Aorta (tissue), 5 donors: ENCODE results near the gene U2AF1L4. TPM values are rescaled to one million over a fixed set of nuclear protein-coding genes. Genes with fewer than 3 reads are reported as not detected.

Experiments used
- ATAC-seq: fragments of 200-7000 bp; cut with Tn5 transposase; one replicate; pipeline ENCODE4 v1.9.1; 2022; ENCODE audit warnings: moderate library complexity; ENCODE audit not compliant: low FRiP score
- DNase-seq, 2 donors: peaks; one replicate each; pipeline ENCODE4 v3.0.0-alpha.2; 2020
- H3K27ac ChIP-seq, 2 donors: one replicate each; pipeline ENCODE4 v1.5.1; 2013; ENCODE audit warnings: low read length in 2 of 2, mild to moderate bottlenecking in 2 of 2, moderate library complexity in 2 of 2, control low read depth in 1 of 2, inconsistent platforms in 1 of 2, low read depth in 1 of 2
- H3K27me3 ChIP-seq, 2 donors: one replicate each; pipeline ENCODE4 v1.6.1; 2013; ENCODE audit warnings: control low read depth in 1 of 2, low read length in 1 of 2, mild to moderate bottlenecking in 1 of 2, moderate library complexity in 1 of 2; ENCODE audit not compliant: insufficient read depth in 2 of 2, control insufficient read depth in 1 of 2
- H3K36me3 ChIP-seq, 2 donors: one replicate each; pipeline ENCODE4 v1.6.1; 2013; ENCODE audit warnings: control low read depth in 1 of 2, low read length in 1 of 2, mild to moderate bottlenecking in 1 of 2; ENCODE audit not compliant: insufficient read depth in 2 of 2, control insufficient read depth in 1 of 2
- H3K4me1 ChIP-seq, 2 donors: one replicate each; pipeline ENCODE4 v1.6.1; 2013; ENCODE audit warnings: low read length in 2 of 2, control low read depth in 1 of 2, mild to moderate bottlenecking in 1 of 2, moderate library complexity in 1 of 2; ENCODE audit not compliant: insufficient read depth in 2 of 2, control insufficient read depth in 1 of 2
- H3K4me3 ChIP-seq, 2 donors: one replicate each; pipeline ENCODE4 v1.5.1; 2013; ENCODE audit warnings: low read length in 2 of 2, control low read depth in 1 of 2, mild to moderate bottlenecking in 1 of 2
- H3K9me3 ChIP-seq: one replicate; pipeline ENCODE4 v1.6.1; 2013; ENCODE audit warnings: mild to moderate bottlenecking, low read length; ENCODE audit not compliant: control insufficient read depth
- WGBS, 2 donors: extraction: QIAGEN DNeasy Blood & Tissue Kit; methylation state at CpG; one replicate each; pipeline ENCODE4 v1.1.7; 2013; 5-methylcytosine and 5-hydroxymethylcytosine counted together
- intact Hi-C, 2 donors: fragments of 100-400 bp; cut with DNase I; formaldehyde crosslinking; loops; one replicate each; pipeline versions ENCODE4 v1.14.2 to v1.15.0; 2022
- polyA plus RNA-seq, 2 donors: library from polyadenylated mRNA; stranded (reverse); fragments of 200-250 nt; gene quantifications; one replicate each; pipeline ENCODE4 v1.2.3, GENCODE V29; 2013
- total RNA-seq, 2 donors: library from RNA; stranded (reverse); fragmentation: NEBNext Ultra II Directional; extraction: Animal tissue kit (Norgen Biotek cat#: 25700); gene quantifications; one replicate each; pipeline ENCODE4 v1.2.1, GENCODE V29; 2021
- donor health status: healthy with polysubstance abuse.
- donor health status: Bipolar disorder and iron deficiency.
- donor health status: DM: no; HTN: no; CAD: no.
- donor health status: DM: no; HTN: no; CAD: no.
- donor health status: DM: yes; HTN: yes; CAD: no.

The U2AF1L4 gene
- total and polyA plus RNA-seq, 4 donors, result 14.8 to 70.4 (median 23.3) TPM

GRCh38 chr19:35733180-35734125 is 11.8 kb downstream of the U2AF1L4 start:
- Histone ChIP-seq H3K4me1 (no peaks in the 10 kb centered on the region), H3K4me3 (no peak overlapping the region), H3K9me3 (no peaks in the 10 kb centered on the region), H3K27ac (no peak overlapping the region), H3K27me3 (no peaks in the 10 kb centered on the region), H3K36me3 (peaks cover under 1 to 14% of the 10 kb centered on the region in 2 donors)
- ATAC-seq (no peak), DNase-seq (peak in 1 of 2 donors; percentile 63)
- 86 to 88% methylated on average over 35 of the region's 35 CpGs for WGBS, 2 donors
- intact Hi-C loops, result no loop called here

GRCh38 chr19:35732540-35733179 is 12.6 kb downstream of the U2AF1L4 start:
- ATAC-seq (no peak), DNase-seq (peak in 1 of 2 donors; percentile 72)
- WGBS, 2 donors, result 85 to 86% methylated on average over 22 to 25 of the region's 25 CpGs
- Histone ChIP-seq H3K27ac (no peak overlapping the region), H3K36me3 (peaks cover 0 to 14% of the 10 kb centered on the region in 2 donors), H3K4me1 (no peaks in the 10 kb centered on the region), H3K4me3 (no peak overlapping the region), H3K27me3 (no peaks in the 10 kb centered on the region), H3K9me3 (no peaks in the 10 kb centered on the region)
- intact Hi-C loops, result no loop called here

- 81 to 85% methylated on average over 20 to 21 of the region's 21 CpGs for WGBS, 2 donors
Observed at GRCh38 chr19:35731779-35732405, 13.3 kb downstream of the U2AF1L4 start.

GRCh38 chr19:35731353-35731752 is 13.9 kb downstream of the U2AF1L4 start:
- peaks cover 0 to 14% of the 10 kb centered on the region in 2 donors for H3K36me3 ChIP-seq

More at GRCh38 chr19:35731779-35732405, 13.3 kb downstream of the U2AF1L4 start:
- no peaks in the 10 kb centered on the region for H3K4me1 ChIP-seq
- H3K4me3 ChIP-seq, result no peak overlapping the region
- H3K36me3 ChIP-seq, result peaks cover 0 to 14% of the 10 kb centered on the region in 2 donors
- no peak for DNase-seq
- H3K9me3 ChIP-seq, result no peaks in the 10 kb centered on the region
- ATAC-seq, result no peak
- no peak overlapping the region for H3K27ac ChIP-seq
- intact Hi-C loops, result no loop called here
- H3K27me3 ChIP-seq, result no peaks in the 10 kb centered on the region

DNA sequence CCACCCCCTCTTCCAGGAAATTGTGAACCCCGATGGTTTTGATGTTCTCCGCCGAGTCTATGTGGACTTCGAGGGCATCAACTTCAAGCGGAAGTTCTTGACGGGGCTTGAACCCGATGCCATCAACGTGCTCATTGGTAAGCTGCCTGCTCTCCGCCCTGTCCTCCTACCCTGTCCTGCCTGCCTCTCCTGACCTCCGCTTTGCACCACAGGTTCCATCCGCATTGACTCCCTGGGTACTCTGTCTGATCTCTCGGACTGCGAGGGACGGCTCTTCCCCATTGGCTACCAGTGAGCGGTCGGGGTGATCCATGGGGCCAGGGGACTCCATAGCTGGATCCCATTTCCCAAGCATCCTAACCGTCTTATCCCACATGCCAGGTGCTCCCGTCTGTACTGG is 14.9 kb downstream of the U2AF1L4 start:
- no peak overlapping the region for H3K27ac ChIP-seq
- ATAC-seq, result no peak
- no peaks in the 10 kb centered on the region for H3K9me3 ChIP-seq
- no peak overlapping the region for H3K4me3 ChIP-seq
- H3K4me1 ChIP-seq, result no peaks in the 10 kb centered on the region
- intact Hi-C loops, result no loop called here
- H3K36me3 ChIP-seq, result peaks cover 0 to 17% of the 10 kb centered on the region in 2 donors
- no peaks in the 10 kb centered on the region for H3K27me3 ChIP-seq
- no peak for DNase-seq
- 92 to 95% methylated on average over 18 of the region's 18 CpGs for WGBS, 2 donors

More at GRCh38 chr19:35731353-35731752, 13.9 kb downstream of the U2AF1L4 start:
- DNase-seq, result no peak
- ATAC-seq, result no peak
- Histone ChIP-seq H3K4me1 (no peaks in the 10 kb centered on the region), H3K27me3 (no peaks in the 10 kb centered on the region), H3K9me3 (no peaks in the 10 kb centered on the region), H3K27ac (no peak overlapping the region), H3K4me3 (no peak overlapping the region)
- WGBS, 2 donors, result 82 to 85% methylated on average over 9 of the region's 9 CpGs
- intact Hi-C loops, result no loop called here

DNA sequence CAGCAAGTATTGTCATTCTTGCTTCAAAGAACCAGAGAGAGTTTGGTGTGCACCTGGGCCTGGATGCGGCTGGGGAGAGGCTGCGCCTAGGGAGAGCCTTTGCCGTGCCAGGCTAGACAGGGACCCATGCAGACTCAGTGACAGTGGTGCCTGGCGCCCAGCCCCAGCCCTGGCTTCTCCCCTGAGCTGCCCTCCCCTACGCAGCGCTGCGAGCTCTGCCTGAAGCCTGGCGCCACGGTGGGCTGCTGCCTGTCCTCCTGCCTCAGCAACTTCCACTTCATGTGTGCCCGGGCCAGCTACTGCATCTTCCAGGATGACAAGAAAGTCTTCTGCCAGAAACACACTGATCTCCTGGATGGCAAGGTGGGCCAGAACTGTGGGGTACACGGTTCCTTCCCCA is 15.5 kb downstream of the U2AF1L4 start:
- intact Hi-C loops, result no loop called here
- 91 to 92% methylated on average over 11 of the region's 11 CpGs for WGBS, 2 donors
- Histone ChIP-seq H3K36me3 (peaks cover 0 to 20% of the 10 kb centered on the region in 2 donors), H3K4me1 (no peaks in the 10 kb centered on the region), H3K27me3 (no peaks in the 10 kb centered on the region), H3K27ac (no peak overlapping the region), H3K4me3 (no peak overlapping the region), H3K9me3 (no peaks in the 10 kb centered on the region)
- DNase-seq (no peak), ATAC-seq (no peak)

GRCh38 chr19:35729021-35729420 is 16.2 kb downstream of the U2AF1L4 start:
- ATAC-seq (no peak), DNase-seq (no peak)
- intact Hi-C loops, result no loop called here
- no peaks in the 10 kb centered on the region for H3K9me3 ChIP-seq
- WGBS, 2 donors, result 87 to 89% methylated on average over 18 of the region's 18 CpGs
- peaks cover 0 to 23% of the 10 kb centered on the region in 2 donors for H3K36me3 ChIP-seq
- no peak overlapping the region for H3K27ac ChIP-seq
- no peaks in the 10 kb centered on the region for H3K4me1 ChIP-seq
- no peak overlapping the region for H3K4me3 ChIP-seq
- no peaks in the 10 kb centered on the region for H3K27me3 ChIP-seq

DNA sequence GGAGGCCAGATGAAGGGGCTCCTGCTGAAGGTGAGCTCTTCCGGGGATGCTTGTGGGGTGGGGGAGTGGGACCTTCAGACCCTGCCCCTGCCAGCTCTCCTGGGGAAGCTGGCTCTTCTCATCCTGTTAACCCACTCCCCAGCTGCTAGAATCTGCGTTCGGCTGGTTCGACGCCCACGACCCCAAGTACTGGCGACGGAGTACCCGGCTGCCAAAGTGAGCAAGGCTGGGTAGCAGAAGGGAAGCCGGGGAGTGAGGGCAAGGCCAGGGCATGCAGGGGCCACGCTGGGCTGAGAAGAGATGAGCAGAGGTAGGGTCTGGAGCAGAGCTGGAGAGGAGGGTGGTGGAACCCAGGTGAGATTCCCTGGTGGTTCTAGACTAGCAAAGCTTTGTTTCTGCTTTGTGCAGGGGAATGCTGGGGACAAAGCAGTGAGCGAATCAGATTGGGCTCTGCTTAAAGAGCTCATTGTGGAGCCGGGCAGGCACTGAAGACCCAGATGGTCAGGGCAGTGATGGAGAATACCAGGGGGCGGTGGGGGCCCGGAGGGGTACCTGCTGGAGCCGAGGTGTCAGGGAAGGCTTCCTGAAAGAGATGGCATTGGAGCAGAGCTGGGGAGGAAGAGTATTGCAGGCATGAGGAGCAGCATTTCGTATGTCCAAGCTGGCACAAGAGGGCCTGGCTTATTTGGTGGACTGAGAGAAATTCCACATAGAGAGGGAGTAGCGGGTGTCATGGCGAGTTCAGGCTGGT is 17.1 kb downstream of the U2AF1L4 start:
- no peaks in the 10 kb centered on the region for H3K9me3 ChIP-seq
- DNase-seq (no peak), ATAC-seq (no peak)
- no peak overlapping the region for H3K27ac ChIP-seq
- no peak overlapping the region for H3K4me3 ChIP-seq
- intact Hi-C loops, result no loop called here
- H3K36me3 ChIP-seq, result peaks cover 0 to 23% of the 10 kb centered on the region in 2 donors
- H3K27me3 ChIP-seq, result no peaks in the 10 kb centered on the region
- H3K4me1 ChIP-seq, result no peaks in the 10 kb centered on the region
- WGBS, 2 donors, result 90 to 92% methylated on average over 19 of the region's 19 CpGs
